K562 (cell line): Measurements from ENCODE around the gene NPAS3. TPM values are rescaled to one million over a fixed set of nuclear protein-coding genes. Genes with fewer than 3 reads are reported as not detected.

Source experiments
- HSF4 ChIP-seq: fragments of 250-450 bp; sonication (Bioruptor Pico); IDR thresholded peaks from 2 replicates; pipeline ENCODE4 v2.1.2; 2022; ENCODE audit warnings: mild to moderate bottlenecking, moderate library complexity, borderline replicate concordance
- RFX1 ChIP-seq: fragments of 450-650 bp; IDR thresholded peaks from 2 replicates; pipeline ENCODE4 v1.6.1; 2016; ENCODE audit warnings: mild to moderate bottlenecking, moderate library complexity
- SP2 ChIP-seq: IDR thresholded peaks from 2 replicates; pipeline ENCODE4 v1.6.1; 2011; ENCODE audit warnings: mild to moderate bottlenecking, low read depth, low read length, moderate library complexity; ENCODE audit not compliant: poor library complexity, severe bottlenecking; ENCODE audit errors: extremely low read depth
- polyA plus RNA-seq, 8 experiments: library from polyadenylated mRNA; depleted of rRNA in 4 of 8; stranded (reverse) in 5 of 8; unstranded in 3 of 8; fragments of >200 nt; fragmentation: Nextera tagmentation in 2 of 8; fragmentation: Illumina TruSeq in 1 of 8; extraction: Ambion mirVana in 2 of 8; extraction: Trizol in 1 of 8; gene quantifications; 2 replicates each; pipeline versions ENCODE4 v1.2.1 to v1.2.3, GENCODE V29; 2011 to 2014; ENCODE audit warnings: inconsistent platforms in 1 of 8, missing spikeins in 1 of 8
- total RNA-seq, 7 experiments: library from RNA; depleted of rRNA in 6 of 7; stranded (reverse); fragments of >200 nt in 6 of 7; fragmentation: Illumina TruSeq in 2 of 7; extraction: Trizol in 2 of 7; gene quantifications; 2 replicates each; pipeline versions ENCODE4 v1.2.1 to v1.2.3, GENCODE V29; 2011 to 2021; ENCODE audit warnings: low replicate concordance in 1 of 7
- TF ChIP-seq, protein P1 (sequence below): fragments of 450-650 bp; IDR thresholded peaks from 2 replicates; pipeline ENCODE4 v1.6.1; 2016; ENCODE audit warnings: mild to moderate bottlenecking, moderate library complexity

The NPAS3 gene
- total and polyA plus RNA-seq, 9 of the 15 experiments (the other 6 are each of a cell fraction or from before 2014, with no cell fraction given), result 0.04 TPM; not detected in 8

DNA sequence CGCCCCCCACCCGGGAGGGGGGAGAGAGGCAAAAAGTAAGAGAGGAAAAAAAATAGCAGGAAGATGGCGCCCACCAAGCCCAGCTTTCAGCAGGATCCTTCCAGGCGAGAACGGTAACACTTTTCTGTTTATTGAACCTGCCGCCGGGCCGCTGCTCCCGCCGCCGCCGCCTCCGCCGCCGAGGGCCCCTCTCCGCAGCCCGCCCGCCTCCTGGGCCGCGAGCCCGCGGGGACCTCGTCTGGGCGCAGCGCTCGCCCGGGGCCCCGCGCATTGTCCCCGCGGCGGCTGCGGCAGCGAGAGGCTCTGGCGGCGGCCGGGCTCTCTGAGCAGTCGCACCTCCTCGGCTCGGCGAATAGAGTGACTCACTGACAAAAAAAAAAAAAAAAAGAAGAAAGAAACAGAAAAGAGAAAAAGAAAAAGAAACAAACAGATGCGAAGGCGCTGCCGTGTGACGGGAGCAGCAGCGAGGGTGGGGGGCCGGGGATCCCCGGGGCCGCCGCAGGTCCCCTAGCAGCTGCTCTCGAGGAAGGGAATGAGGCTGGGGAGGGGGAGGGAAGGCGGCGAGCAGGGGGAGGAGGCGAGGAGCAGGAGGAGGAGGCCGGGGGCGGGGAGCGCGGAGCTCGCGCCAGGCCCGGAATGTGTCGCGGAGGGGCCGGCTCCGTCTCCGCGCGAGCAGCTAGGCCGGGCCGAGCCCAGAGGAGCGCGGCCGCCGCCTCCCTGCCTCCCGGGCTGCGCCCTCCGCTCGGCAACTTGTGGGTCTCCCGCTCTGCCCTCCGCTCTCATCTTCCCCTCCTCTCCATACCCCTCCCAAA is 781 bp downstream of the NPAS3 start (continued):
- TF ChIP-seq, protein P1, sequence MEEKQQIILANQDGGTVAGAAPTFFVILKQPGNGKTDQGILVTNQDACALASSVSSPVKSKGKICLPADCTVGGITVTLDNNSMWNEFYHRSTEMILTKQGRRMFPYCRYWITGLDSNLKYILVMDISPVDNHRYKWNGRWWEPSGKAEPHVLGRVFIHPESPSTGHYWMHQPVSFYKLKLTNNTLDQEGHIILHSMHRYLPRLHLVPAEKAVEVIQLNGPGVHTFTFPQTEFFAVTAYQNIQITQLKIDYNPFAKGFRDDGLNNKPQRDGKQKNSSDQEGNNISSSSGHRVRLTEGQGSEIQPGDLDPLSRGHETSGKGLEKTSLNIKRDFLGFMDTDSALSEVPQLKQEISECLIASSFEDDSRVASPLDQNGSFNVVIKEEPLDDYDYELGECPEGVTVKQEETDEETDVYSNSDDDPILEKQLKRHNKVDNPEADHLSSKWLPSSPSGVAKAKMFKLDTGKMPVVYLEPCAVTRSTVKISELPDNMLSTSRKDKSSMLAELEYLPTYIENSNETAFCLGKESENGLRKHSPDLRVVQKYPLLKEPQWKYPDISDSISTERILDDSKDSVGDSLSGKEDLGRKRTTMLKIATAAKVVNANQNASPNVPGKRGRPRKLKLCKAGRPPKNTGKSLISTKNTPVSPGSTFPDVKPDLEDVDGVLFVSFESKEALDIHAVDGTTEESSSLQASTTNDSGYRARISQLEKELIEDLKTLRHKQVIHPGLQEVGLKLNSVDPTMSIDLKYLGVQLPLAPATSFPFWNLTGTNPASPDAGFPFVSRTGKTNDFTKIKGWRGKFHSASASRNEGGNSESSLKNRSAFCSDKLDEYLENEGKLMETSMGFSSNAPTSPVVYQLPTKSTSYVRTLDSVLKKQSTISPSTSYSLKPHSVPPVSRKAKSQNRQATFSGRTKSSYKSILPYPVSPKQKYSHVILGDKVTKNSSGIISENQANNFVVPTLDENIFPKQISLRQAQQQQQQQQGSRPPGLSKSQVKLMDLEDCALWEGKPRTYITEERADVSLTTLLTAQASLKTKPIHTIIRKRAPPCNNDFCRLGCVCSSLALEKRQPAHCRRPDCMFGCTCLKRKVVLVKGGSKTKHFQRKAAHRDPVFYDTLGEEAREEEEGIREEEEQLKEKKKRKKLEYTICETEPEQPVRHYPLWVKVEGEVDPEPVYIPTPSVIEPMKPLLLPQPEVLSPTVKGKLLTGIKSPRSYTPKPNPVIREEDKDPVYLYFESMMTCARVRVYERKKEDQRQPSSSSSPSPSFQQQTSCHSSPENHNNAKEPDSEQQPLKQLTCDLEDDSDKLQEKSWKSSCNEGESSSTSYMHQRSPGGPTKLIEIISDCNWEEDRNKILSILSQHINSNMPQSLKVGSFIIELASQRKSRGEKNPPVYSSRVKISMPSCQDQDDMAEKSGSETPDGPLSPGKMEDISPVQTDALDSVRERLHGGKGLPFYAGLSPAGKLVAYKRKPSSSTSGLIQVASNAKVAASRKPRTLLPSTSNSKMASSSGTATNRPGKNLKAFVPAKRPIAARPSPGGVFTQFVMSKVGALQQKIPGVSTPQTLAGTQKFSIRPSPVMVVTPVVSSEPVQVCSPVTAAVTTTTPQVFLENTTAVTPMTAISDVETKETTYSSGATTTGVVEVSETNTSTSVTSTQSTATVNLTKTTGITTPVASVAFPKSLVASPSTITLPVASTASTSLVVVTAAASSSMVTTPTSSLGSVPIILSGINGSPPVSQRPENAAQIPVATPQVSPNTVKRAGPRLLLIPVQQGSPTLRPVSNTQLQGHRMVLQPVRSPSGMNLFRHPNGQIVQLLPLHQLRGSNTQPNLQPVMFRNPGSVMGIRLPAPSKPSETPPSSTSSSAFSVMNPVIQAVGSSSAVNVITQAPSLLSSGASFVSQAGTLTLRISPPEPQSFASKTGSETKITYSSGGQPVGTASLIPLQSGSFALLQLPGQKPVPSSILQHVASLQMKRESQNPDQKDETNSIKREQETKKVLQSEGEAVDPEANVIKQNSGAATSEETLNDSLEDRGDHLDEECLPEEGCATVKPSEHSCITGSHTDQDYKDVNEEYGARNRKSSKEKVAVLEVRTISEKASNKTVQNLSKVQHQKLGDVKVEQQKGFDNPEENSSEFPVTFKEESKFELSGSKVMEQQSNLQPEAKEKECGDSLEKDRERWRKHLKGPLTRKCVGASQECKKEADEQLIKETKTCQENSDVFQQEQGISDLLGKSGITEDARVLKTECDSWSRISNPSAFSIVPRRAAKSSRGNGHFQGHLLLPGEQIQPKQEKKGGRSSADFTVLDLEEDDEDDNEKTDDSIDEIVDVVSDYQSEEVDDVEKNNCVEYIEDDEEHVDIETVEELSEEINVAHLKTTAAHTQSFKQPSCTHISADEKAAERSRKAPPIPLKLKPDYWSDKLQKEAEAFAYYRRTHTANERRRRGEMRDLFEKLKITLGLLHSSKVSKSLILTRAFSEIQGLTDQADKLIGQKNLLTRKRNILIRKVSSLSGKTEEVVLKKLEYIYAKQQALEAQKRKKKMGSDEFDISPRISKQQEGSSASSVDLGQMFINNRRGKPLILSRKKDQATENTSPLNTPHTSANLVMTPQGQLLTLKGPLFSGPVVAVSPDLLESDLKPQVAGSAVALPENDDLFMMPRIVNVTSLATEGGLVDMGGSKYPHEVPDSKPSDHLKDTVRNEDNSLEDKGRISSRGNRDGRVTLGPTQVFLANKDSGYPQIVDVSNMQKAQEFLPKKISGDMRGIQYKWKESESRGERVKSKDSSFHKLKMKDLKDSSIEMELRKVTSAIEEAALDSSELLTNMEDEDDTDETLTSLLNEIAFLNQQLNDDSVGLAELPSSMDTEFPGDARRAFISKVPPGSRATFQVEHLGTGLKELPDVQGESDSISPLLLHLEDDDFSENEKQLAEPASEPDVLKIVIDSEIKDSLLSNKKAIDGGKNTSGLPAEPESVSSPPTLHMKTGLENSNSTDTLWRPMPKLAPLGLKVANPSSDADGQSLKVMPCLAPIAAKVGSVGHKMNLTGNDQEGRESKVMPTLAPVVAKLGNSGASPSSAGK, result no peak
- TF ChIP-seq SP2 (no peak), HSF4 (CRISPR knock-in tag) (no peak), RFX1 (no peak)
